ENCODE measurements around the gene COIL.

DNA sequence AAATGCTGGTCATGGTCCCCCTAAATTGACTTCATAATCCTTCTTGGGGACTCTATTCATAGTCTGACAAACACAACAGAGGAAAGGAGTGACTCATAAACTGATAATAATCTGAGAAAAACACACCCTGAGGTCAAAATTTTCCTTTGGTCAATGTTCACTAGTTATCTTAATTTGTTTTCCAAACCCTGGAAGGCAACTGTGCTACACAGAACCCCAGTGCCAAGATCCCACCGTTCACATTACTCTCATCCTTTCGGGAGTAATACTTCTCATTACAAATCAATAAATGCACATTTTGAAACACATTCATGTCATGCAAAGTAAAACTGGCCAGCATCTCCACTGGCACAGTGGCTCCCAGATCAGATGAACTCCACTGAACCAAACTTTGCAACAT is 23.2 kb downstream of the COIL start:
- TF ChIP-seq EZH2 (IDR thresholded peaks at IDR 0.05; ENCODE audit: insufficient read depth, poor library complexity, severe bottlenecking) = no peak
- no peak for TF ChIP-seq EZH2phosphoT487 (IDR thresholded peaks at IDR 0.05; ENCODE audit: insufficient read depth, low read depth)

Measured in GM23248 (cell line).